H9 (cell line): ENCODE measurements around the gene MEF2C. TPM values are rescaled to one million over a fixed set of nuclear protein-coding genes. Genes with fewer than 3 reads are reported as not detected.

Source experiments
- DNase-seq: peaks from one replicate; pipeline ENCODE4 v3.0.0-alpha.2; 2017
- H2AFZ ChIP-seq: one replicate; pipeline ENCODE4 v1.6.1; 2013; ENCODE audit warnings: mild to moderate bottlenecking, low read length, control low read depth, moderate library complexity
- H2AK5ac ChIP-seq: 2 replicates; pipeline ENCODE4 v1.6.1; 2013; ENCODE audit warnings: low read length, control low read depth, mixed read lengths; ENCODE audit not compliant: insufficient read length
- H2BK120ac ChIP-seq: one replicate; pipeline ENCODE4 v1.6.1; 2013; ENCODE audit warnings: low read depth, mild to moderate bottlenecking, low read length, control low read depth, inconsistent platforms; ENCODE audit not compliant: poor library complexity, severe bottlenecking
- H2BK12ac ChIP-seq: 2 replicates; pipeline ENCODE4 v1.6.1; 2013; ENCODE audit warnings: low read length, control low read depth, mixed read lengths, low read depth; ENCODE audit not compliant: insufficient read length
- H2BK15ac ChIP-seq: 2 replicates; pipeline ENCODE4 v1.6.1; 2013; ENCODE audit warnings: low read depth, low read length, control low read depth
- H2BK20ac ChIP-seq: one replicate; pipeline ENCODE4 v1.6.1; 2013; ENCODE audit warnings: low read depth, mild to moderate bottlenecking, low read length, control low read depth, inconsistent platforms; ENCODE audit not compliant: poor library complexity, severe bottlenecking
- H2BK5ac ChIP-seq: 2 replicates; pipeline ENCODE4 v1.6.1; 2013; ENCODE audit warnings: low read length, control low read depth, mixed read lengths; ENCODE audit not compliant: insufficient read length
- H3K14ac ChIP-seq: 2 replicates; pipeline ENCODE4 v1.6.1; 2013; ENCODE audit warnings: low read length, control low read depth; ENCODE audit not compliant: insufficient read depth
- H3K18ac ChIP-seq: 2 replicates; pipeline ENCODE4 v1.6.1; 2013; ENCODE audit warnings: low read depth, mild to moderate bottlenecking, mixed read lengths, low read length, control low read depth; ENCODE audit not compliant: insufficient read length
- H3K23ac ChIP-seq: 2 replicates; pipeline ENCODE4 v1.6.1; 2013; ENCODE audit warnings: low read length, control low read depth, mixed read lengths, low read depth; ENCODE audit not compliant: insufficient read length
- H3K23me2 ChIP-seq: 2 replicates; pipeline ENCODE4 v1.6.1; 2013; ENCODE audit warnings: low read depth, mild to moderate bottlenecking, mixed read lengths, low read length, control low read depth; ENCODE audit not compliant: insufficient read length, poor library complexity, severe bottlenecking
- H3K27ac ChIP-seq: 2 replicates; pipeline ENCODE4 v1.5.1; 2013; ENCODE audit warnings: low read length, control low read depth, mixed read lengths, low read depth; ENCODE audit not compliant: insufficient read length
- H3K27me3 ChIP-seq: 2 replicates; pipeline ENCODE4 v1.6.1; 2013; ENCODE audit warnings: low read length, control low read depth, inconsistent platforms; ENCODE audit not compliant: insufficient read depth
- H3K4ac ChIP-seq: 2 replicates; pipeline ENCODE4 v1.6.1; 2013; ENCODE audit warnings: low read depth, mild to moderate bottlenecking, control low read depth, inconsistent platforms, low read length, moderate library complexity
- H3K4me1 ChIP-seq: 2 replicates; pipeline ENCODE4 v1.6.1; 2013; ENCODE audit warnings: low read length, control low read depth, inconsistent platforms; ENCODE audit not compliant: insufficient read depth
- H3K4me2 ChIP-seq: 2 replicates; pipeline ENCODE4 v1.6.1; 2013; ENCODE audit warnings: low read length, control low read depth, mixed read lengths; ENCODE audit not compliant: insufficient read length, insufficient read depth
- H3K56ac ChIP-seq: 2 replicates; pipeline ENCODE4 v1.6.1; 2013; ENCODE audit warnings: low read depth, mild to moderate bottlenecking, mixed read lengths, low read length, control low read depth; ENCODE audit not compliant: insufficient read length
- H3K79me1 ChIP-seq: 2 replicates; pipeline ENCODE4 v1.6.1; 2013; ENCODE audit warnings: low read depth, mild to moderate bottlenecking, moderate library complexity, low read length, control low read depth, inconsistent platforms; ENCODE audit not compliant: insufficient read depth, poor library complexity, severe bottlenecking
- H3K79me2 ChIP-seq: 2 replicates; pipeline ENCODE4 v1.6.1; 2013; ENCODE audit warnings: low read length, control low read depth, inconsistent platforms; ENCODE audit not compliant: insufficient read depth
- H3K9ac ChIP-seq: 2 replicates; pipeline ENCODE4 v1.6.1; 2013; ENCODE audit warnings: low read length, control low read depth, mixed read lengths; ENCODE audit not compliant: insufficient read length; ENCODE audit errors: extremely low read depth
- H3K9me3 ChIP-seq: one replicate; pipeline ENCODE4 v1.6.1; 2013; ENCODE audit warnings: low read depth, low read length, inconsistent platforms; ENCODE audit not compliant: control insufficient read depth
- H3T11ph ChIP-seq: one replicate; pipeline ENCODE4 v1.6.1; 2013; ENCODE audit warnings: mild to moderate bottlenecking, low read length, control low read depth, inconsistent platforms
- H4K20me1 ChIP-seq: one replicate; pipeline ENCODE4 v1.6.1; 2013; ENCODE audit not compliant: control insufficient read depth, insufficient read length, insufficient read depth
- H4K5ac ChIP-seq: 2 replicates; pipeline ENCODE4 v1.6.1; 2013; ENCODE audit warnings: low read depth, mild to moderate bottlenecking, mixed read lengths, low read length, control low read depth; ENCODE audit not compliant: insufficient read length
- H4K8ac ChIP-seq: replicated peaks from 2 replicates; pipeline ENCODE4 v1.6.1; 2013; ENCODE audit warnings: low read length, control low read depth, mixed read lengths, low read depth; ENCODE audit not compliant: insufficient read length
- H4K91ac ChIP-seq: 2 replicates; pipeline ENCODE4 v1.6.1; 2013; ENCODE audit warnings: low read depth, mild to moderate bottlenecking, moderate library complexity, mixed read lengths, low read length, control low read depth; ENCODE audit not compliant: insufficient read length
- H3K27ac Mint-ChIP-seq, 3 experiments: 2 replicates in 2 of 3; 3 replicates in 1 of 3; pipeline ENCODE4 v1.8.0; 2020 to 2021; ENCODE audit warnings: mixed read lengths in 3 of 3, mild to moderate bottlenecking in 1 of 3, moderate library complexity in 1 of 3
- H3K27me3 Mint-ChIP-seq: 2 replicates; pipeline ENCODE4 v1.8.0; 2021; ENCODE audit warnings: low read depth, mild to moderate bottlenecking, moderate library complexity, mixed read lengths
- H3K36me3 Mint-ChIP-seq, 3 experiments: 2 replicates in 2 of 3; 3 replicates in 1 of 3; pipeline ENCODE4 v1.8.0; 2020 to 2021; ENCODE audit warnings: low read depth in 3 of 3, mixed read lengths in 3 of 3; ENCODE audit not compliant: insufficient read depth in 1 of 3
- H3K4me1 Mint-ChIP-seq, 2 experiments: 2 replicates each; pipeline ENCODE4 v1.8.0; 2020; ENCODE audit warnings: mixed read lengths in 2 of 2
- H3K4me3 Mint-ChIP-seq, 2 experiments: 2 replicates in 1 of 2; 3 replicates in 1 of 2; pipeline ENCODE4 v1.8.0; 2020 to 2021; ENCODE audit warnings: mild to moderate bottlenecking in 2 of 2, mixed read lengths in 2 of 2, moderate library complexity in 1 of 2
- H3K9me3 Mint-ChIP-seq, 2 experiments: 2 replicates in 1 of 2; 3 replicates in 1 of 2; pipeline ENCODE4 v1.8.0; 2020; ENCODE audit warnings: mild to moderate bottlenecking in 2 of 2, mixed read lengths in 2 of 2, moderate library complexity in 1 of 2
- WGBS: extraction: QIAGEN DNeasy Blood & Tissue Kit; methylation state at CpG from one replicate; pipeline ENCODE4 v1.1.7; 2013; ENCODE audit warnings: missing lambda C conversion rate, low lambda C conversion rate, mixed read lengths; ENCODE audit not compliant: insufficient read length; ENCODE audit errors: extremely low coverage; 5-methylcytosine and 5-hydroxymethylcytosine counted together
- total RNA-seq: library from RNA; stranded (reverse); gene quantifications from 2 replicates; pipeline ENCODE4 v1.2.1, GENCODE V29; 2021
- TF ChIP-seq, protein P1 (sequence below): fragments of 200-600 bp; sonication (generic); conservative IDR thresholded peaks from 3 replicates; pipeline ENCODE4 v1.8.0; 2021; ENCODE audit warnings: antibody characterized with exemption, mild to moderate bottlenecking

MEF2C gene
- total RNA-seq, 1 experiment from 2014 or later, result 0.11 TPM

DNA sequence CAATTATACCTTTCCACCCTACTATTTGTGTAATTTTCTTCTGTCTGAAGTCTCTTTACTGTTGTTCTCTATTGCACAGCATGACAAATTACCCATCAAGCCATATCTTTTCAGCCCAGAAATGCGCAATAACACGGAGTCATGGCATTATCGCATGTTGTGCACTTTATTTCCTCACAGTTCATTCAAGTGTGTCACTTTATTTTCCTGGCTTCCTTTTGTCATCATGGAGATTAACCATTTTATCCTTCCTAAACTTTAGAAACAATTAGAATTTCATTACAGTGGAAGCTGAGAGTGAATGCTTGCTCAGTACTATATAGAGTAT is 41.3 kb upstream of the MEF2C start:
- H2AFZ ChIP-seq, result no peak overlapping the region

More for the DNA sequence above, 41.3 kb upstream of the MEF2C start:
- Mint-ChIP-seq H3K27ac (no peak overlapping the region), H3K9me3 (no peaks in the 10 kb centered on the region), H3K27me3 (no peaks in the 10 kb centered on the region), H3K4me3 (no peak overlapping the region), H3K36me3 (no peaks in the 10 kb centered on the region), H3K4me1 (no peaks in the 10 kb centered on the region)
- H4K20me1 ChIP-seq, result no peaks in the 10 kb centered on the region
- H2BK12ac ChIP-seq, result no peak overlapping the region
- H3K27me3 ChIP-seq, result no peaks in the 10 kb centered on the region
- no peak overlapping the region for H3K4me2 ChIP-seq
- no peak overlapping the region for H2BK120ac ChIP-seq
- DNase-seq, result no peak
- no peak overlapping the region for H3K27ac ChIP-seq
- no peaks in the 10 kb centered on the region for H3K9me3 ChIP-seq
- no peaks in the 10 kb centered on the region for H3K79me1 ChIP-seq
- H2BK20ac ChIP-seq, result no peak overlapping the region
- no peak overlapping the region for H3K56ac ChIP-seq
- H3K4ac ChIP-seq, result no peak overlapping the region
- H2BK5ac ChIP-seq, result no peak overlapping the region
- H3T11ph ChIP-seq, result no peak overlapping the region
- no peaks in the 10 kb centered on the region for H3K23me2 ChIP-seq
- H3K9ac ChIP-seq, result no peak overlapping the region
- H3K23ac ChIP-seq, result no peak overlapping the region
- TF ChIP-seq, protein P1, sequence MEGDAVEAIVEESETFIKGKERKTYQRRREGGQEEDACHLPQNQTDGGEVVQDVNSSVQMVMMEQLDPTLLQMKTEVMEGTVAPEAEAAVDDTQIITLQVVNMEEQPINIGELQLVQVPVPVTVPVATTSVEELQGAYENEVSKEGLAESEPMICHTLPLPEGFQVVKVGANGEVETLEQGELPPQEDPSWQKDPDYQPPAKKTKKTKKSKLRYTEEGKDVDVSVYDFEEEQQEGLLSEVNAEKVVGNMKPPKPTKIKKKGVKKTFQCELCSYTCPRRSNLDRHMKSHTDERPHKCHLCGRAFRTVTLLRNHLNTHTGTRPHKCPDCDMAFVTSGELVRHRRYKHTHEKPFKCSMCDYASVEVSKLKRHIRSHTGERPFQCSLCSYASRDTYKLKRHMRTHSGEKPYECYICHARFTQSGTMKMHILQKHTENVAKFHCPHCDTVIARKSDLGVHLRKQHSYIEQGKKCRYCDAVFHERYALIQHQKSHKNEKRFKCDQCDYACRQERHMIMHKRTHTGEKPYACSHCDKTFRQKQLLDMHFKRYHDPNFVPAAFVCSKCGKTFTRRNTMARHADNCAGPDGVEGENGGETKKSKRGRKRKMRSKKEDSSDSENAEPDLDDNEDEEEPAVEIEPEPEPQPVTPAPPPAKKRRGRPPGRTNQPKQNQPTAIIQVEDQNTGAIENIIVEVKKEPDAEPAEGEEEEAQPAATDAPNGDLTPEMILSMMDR, result no peak
- H3K14ac ChIP-seq, result no peak overlapping the region
- no peak overlapping the region for H4K5ac ChIP-seq
- no peak overlapping the region for H3K18ac ChIP-seq
- H3K79me2 ChIP-seq, result no peaks in the 10 kb centered on the region
- H2BK15ac ChIP-seq, result no peak overlapping the region
- no peak overlapping the region for H2AK5ac ChIP-seq
- no CpG with 5 or more reads among the region's 3 CpGs for WGBS
- no peak overlapping the region for H4K8ac ChIP-seq
- no peak overlapping the region for H4K91ac ChIP-seq
- no peaks in the 10 kb centered on the region for H3K4me1 ChIP-seq
